Measurements from ENCODE around the gene MANF.

DNA sequence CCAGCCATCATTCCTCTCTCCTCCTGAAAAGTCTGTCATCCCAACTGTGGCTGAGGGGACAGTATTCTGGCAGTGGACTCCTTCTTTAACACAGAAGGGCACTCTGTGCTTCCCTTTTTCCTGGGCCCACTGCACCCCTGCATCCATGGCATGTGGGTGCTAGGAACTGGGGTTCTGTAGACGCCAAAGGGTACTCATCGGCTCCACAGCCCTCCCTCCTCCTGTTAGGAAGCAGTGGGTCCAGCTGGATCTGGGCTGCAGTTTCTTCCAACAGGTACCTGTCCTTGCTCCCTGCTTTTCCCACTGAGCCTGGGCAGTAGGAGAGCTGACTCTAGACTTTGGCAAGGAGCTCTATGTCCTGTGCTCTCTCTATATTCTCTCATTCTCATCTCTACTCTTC is 6.4 kb upstream of the MANF start:
- TF ChIP-seq, protein P1, sequence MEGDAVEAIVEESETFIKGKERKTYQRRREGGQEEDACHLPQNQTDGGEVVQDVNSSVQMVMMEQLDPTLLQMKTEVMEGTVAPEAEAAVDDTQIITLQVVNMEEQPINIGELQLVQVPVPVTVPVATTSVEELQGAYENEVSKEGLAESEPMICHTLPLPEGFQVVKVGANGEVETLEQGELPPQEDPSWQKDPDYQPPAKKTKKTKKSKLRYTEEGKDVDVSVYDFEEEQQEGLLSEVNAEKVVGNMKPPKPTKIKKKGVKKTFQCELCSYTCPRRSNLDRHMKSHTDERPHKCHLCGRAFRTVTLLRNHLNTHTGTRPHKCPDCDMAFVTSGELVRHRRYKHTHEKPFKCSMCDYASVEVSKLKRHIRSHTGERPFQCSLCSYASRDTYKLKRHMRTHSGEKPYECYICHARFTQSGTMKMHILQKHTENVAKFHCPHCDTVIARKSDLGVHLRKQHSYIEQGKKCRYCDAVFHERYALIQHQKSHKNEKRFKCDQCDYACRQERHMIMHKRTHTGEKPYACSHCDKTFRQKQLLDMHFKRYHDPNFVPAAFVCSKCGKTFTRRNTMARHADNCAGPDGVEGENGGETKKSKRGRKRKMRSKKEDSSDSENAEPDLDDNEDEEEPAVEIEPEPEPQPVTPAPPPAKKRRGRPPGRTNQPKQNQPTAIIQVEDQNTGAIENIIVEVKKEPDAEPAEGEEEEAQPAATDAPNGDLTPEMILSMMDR (IDR thresholded peaks at IDR 0.05): no peak
- TF ChIP-seq POLR2A (IDR thresholded peaks at IDR 0.05): no peak
